AG10803 (cell line): Measurements from ENCODE around the gene PITRM1.

Experiments used
- DNase-seq: peaks from one replicate; pipeline ENCODE4 v3.0.0; 2010; ENCODE audit warnings: low read depth
- H3K4me3 ChIP-seq: 2 replicates; pipeline ENCODE4 v1.5.1; 2011; ENCODE audit warnings: mild to moderate bottlenecking, low read length, control low read depth
- TF ChIP-seq, protein P1 (sequence below): conservative IDR thresholded peaks from 2 replicates; pipeline ENCODE4 v1.5.1; 2011; ENCODE audit warnings: mild to moderate bottlenecking, low read length, control low read depth, inconsistent platforms

The PITRM1 gene

DNA sequence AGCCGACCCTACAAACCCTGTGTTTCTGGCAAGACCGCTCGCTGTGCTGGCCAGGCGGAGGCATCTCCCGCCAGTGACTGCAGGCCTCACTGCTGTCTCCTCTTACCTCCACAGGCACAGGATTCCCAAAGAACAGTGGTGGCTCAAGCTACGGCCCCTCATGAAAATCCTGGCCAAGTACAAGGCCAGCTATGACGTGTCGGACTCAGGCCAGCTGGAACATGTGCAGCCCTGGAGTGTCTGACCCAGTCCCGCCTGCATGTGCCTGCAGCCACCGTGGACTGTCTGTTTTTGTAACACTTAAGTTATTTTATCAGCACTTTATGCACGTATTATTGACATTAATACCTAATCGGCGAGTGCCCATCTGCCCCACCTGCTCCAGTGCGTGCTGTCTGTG is 36.2 kb downstream of the PITRM1 start:
- TF ChIP-seq, protein P1, sequence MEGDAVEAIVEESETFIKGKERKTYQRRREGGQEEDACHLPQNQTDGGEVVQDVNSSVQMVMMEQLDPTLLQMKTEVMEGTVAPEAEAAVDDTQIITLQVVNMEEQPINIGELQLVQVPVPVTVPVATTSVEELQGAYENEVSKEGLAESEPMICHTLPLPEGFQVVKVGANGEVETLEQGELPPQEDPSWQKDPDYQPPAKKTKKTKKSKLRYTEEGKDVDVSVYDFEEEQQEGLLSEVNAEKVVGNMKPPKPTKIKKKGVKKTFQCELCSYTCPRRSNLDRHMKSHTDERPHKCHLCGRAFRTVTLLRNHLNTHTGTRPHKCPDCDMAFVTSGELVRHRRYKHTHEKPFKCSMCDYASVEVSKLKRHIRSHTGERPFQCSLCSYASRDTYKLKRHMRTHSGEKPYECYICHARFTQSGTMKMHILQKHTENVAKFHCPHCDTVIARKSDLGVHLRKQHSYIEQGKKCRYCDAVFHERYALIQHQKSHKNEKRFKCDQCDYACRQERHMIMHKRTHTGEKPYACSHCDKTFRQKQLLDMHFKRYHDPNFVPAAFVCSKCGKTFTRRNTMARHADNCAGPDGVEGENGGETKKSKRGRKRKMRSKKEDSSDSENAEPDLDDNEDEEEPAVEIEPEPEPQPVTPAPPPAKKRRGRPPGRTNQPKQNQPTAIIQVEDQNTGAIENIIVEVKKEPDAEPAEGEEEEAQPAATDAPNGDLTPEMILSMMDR: no peak
- no peak overlapping the region for H3K4me3 ChIP-seq
- no peak for DNase-seq

DNA sequence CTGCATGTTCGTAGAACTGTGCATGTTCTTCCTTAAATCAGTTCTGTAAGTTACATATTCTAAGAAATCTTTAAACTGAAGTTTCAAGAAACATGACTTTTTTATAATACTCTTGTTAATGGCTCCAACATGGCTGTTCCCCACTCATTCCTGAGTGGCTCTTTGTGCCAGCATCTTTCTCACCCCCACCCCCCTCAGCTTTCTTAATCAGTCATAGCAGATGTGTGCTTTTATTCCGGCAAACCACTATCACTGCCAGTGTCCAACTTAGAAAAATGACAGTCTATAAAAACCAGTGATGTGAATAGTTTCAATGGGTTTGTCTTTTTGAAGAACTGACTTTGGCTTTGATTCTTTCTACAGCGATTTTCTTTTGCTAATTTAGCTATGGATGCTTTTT is 37.6 kb downstream of the PITRM1 start:
- H3K4me3 ChIP-seq: no peak overlapping the region
- peak; percentile 33 for DNase-seq
- TF ChIP-seq, protein P1: no peak

DNA sequence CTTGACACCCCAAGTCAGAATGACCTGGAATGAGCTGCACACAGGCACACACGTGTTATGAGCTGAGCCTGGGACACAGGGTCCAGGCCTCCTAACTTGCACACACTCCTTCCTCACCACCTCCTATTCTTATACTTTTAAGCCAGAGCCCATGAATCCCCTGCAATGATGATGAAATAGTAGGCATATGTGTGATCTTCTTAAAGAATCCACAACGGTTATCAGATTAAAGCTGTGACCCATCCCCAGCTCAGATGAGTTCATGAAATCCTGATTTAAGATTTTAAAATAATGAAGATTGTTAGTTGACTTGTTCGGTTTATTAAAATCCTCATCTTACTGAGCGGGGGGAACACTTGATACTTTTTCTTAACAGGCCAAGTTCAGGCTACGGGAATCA is 38.6 kb downstream of the PITRM1 start:
- no peak for DNase-seq
- TF ChIP-seq, protein P1: no peak
- H3K4me3 ChIP-seq: no peak overlapping the region

DNA sequence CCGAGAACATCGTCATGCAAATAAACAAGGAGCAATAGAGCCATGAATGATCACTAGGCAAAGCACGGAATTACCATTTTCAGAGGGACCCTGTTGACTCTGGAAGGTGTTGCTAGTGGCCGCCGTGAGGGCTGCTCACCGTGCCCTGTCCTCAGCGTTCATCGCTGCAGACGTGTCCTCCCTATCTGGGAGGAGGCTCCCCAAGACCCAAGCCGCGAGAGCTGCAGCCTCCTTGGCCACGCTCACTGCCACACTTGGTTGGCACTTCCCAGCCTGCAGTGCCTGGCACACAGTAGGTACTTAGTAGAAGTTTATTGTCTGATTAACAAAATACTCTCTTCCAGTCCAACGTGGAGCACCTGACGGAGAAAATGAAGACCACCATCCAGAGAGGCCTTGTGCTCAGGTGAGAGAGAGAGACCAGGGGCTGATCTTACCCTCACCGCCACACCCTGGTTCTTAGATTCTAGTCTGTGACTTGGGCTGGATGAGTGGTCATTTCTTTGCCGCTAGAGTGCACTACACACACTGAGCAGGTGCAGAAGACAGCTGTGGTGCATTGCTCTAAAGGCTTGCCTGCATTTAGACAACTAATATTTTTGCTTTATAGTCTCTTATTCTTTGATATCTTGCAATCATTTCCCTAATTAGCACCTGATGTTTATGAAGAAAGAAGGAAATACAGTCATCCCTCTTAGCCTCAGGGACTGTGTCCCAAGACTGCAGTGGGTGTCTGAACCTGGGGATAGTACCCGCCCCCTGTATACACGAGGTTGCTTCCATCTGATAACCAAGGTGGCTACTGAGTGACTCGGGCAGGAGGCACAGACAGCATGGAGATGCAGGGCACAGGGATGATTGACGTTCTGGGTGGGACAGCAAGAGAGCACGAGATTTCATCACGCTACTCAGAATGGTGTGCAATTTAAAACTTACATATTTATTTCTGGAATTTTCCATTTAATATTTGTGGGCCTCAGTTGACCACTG is 40.3 kb downstream of the PITRM1 start:
- no peak overlapping the region for H3K4me3 ChIP-seq
- DNase-seq: no peak
- TF ChIP-seq, protein P1: no peak

DNA sequence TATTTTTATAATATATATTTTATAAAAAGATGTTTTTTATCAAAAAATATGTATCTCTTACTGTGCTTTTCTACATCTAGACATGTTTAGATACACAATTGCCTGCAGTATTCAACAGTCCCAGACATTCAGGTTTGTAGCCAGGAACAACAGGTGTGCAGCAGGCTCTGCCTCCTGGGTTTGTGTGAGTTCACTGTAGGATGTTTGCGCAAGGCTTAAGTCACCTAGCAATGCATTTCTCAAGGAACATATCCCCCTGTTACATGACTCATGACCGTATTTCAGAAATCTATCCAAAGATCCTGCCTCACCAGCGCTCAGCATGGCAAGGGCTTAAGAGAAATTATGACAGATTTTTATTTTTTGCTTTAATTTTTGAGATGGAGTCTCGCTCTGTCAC is 41.5 kb downstream of the PITRM1 start:
- TF ChIP-seq, protein P1: no peak
- DNase-seq: no peak
- H3K4me3 ChIP-seq: no peak overlapping the region

DNA sequence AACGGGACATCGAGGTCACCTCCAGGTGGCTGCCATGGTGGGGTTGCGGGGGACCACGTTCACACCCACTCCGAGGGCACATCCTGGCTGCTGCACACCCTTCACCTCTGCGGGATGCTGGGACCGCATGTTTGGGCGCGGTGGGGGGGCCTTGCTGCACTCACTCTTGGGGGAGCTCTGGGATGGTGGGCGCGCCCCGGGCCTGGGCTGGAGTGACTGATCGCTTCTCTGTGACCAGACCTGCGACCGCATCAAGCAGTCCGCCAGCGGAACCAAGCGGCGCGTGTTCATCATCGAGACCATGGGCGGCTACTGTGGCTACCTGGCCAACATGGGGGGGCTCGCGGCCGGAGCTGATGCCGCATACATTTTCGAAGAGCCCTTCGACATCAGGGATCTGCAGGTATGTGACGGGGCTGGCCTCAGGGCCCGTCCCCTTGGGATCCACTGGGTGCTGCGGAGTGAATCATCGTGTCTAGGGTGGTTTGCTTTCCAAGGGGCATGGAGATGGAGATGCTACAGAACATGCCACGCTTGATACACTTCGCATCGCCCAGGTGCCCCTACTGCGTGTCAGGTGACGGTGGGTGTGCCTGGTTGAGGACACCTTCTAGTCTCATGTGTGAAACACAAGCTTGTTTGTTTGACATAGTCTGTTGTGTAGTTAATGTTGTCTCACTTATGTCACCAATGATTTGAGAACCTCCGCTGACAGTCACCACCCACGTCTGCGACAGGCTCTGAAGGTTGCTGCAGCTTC is 42.8 kb downstream of the PITRM1 start:
- DNase-seq: no peak
- TF ChIP-seq, protein P1: no peak

More for the DNA sequence above, 42.8 kb downstream of the PITRM1 start:
- no peak overlapping the region for H3K4me3 ChIP-seq
